ENCODE data around the gene PHF24. TPM values are rescaled to one million over a fixed set of nuclear protein-coding genes. Genes with fewer than 3 reads are reported as not detected.
A peak's percentile ranks its signal among the peaks of the same experiment; 100 is the strongest.

The PHF24 gene
- total RNA-seq, 1 experiment from 2014 or later: 0.47 TPM

DNA sequence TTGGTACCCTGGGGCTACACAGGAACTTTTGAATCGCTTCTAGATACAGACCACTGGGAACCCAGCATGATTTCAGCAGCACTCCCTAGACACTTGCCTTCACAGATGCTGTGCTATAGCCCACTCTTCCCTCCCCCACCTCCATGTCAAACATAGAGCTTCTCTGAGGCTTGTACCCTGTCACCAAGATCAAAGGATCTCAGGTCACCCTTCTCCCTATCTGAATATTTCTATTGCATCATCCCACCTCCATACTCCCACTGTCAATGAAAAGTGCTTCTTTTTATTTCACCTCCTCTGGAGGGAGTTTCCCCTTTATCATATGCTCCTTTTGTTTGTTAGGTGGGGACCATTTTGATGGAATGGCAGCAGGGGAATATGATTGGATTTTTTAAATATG is 29.2 kb upstream of the PHF24 start (continued):
- TF ChIP-seq ATF3 (IDR thresholded peaks at IDR 0.05) (no peak), POLR2A (IDR thresholded peaks at IDR 0.05; ENCODE audit: borderline replicate concordance, extremely low read depth, insufficient read depth, insufficient read length) (no peak)

GRCh38 chr9:34929506-34930102 is 28.5 kb upstream of the PHF24 start:
- BruUV-seq (replicated peaks): no TSS peak

More at GRCh38 chr9:34929506-34930102, 28.5 kb upstream of the PHF24 start:
- H3K4me3 ChIP-seq (replicated peaks in 1 of 2; ENCODE audit: low read depth in 1 of 2, low read length in 2 of 2): no peak overlapping the region
- ATAC-seq (peak; percentile 98), DNase-seq (ENCODE audit: low read depth, low spot score) (peak; percentile 23)
- no peak overlapping the region for H3K4me2 ChIP-seq (ENCODE audit: low read length)
- RAD21 ChIA-PET (ENCODE audit: low non-redundant PET in 1 of 2, low total read pairs in 2 of 2, uncharacterized antibody in 2 of 2, unreplicated experiment in 2 of 2): no interaction called here
- H3K27ac ChIP-seq (ENCODE audit: low read depth, low read length): no peak overlapping the region
- H3K4me1 ChIP-seq (ENCODE audit: control insufficient read depth in 1 of 2, insufficient read depth in 2 of 2, low read length in 2 of 2): no peaks in the 10 kb centered on the region
- CTCF ChIA-PET: interaction anchor here (0.6 to 2.7 kb wide), 16 partner anchors 9 to 184 kb away, joined by 3 to 23 read pairs (median 4); partner anchors contain the start of gene VCP
- intact Hi-C loops (cut with micrococcal nuclease): no loop called here
- no peaks in the 10 kb centered on the region for H3K9me2 ChIP-seq (ENCODE audit: insufficient read depth)
- no peak for TF ChIP-seq FOSL1 (IDR thresholded peaks at IDR 0.05; ENCODE audit: low read depth)
- TF ChIP-seq TCF7L2 (IDR thresholded peaks at IDR 0.05; ENCODE audit: borderline replicate concordance, extremely low read depth, insufficient read depth, insufficient read length): no peak
- TF ChIP-seq RAD21 (IDR thresholded peaks at IDR 0.05; ENCODE audit: low read depth): 0 out of 2 replicates have a peak, but pooled peaks have one; percentile 17
- no peak for TF ChIP-seq ZBTB33 (IDR thresholded peaks at IDR 0.05; ENCODE audit: extremely low read depth, insufficient replicate concordance, low read length)
- TF ChIP-seq MAX (IDR thresholded peaks at IDR 0.05): no peak
- no peak for TF ChIP-seq POLR2AphosphoS5 (IDR thresholded peaks at IDR 0.05; ENCODE audit: low read depth, low read length)
- TF ChIP-seq ZFX (IDR thresholded peaks at IDR 0.05): no peak
- TF ChIP-seq, protein P1, sequence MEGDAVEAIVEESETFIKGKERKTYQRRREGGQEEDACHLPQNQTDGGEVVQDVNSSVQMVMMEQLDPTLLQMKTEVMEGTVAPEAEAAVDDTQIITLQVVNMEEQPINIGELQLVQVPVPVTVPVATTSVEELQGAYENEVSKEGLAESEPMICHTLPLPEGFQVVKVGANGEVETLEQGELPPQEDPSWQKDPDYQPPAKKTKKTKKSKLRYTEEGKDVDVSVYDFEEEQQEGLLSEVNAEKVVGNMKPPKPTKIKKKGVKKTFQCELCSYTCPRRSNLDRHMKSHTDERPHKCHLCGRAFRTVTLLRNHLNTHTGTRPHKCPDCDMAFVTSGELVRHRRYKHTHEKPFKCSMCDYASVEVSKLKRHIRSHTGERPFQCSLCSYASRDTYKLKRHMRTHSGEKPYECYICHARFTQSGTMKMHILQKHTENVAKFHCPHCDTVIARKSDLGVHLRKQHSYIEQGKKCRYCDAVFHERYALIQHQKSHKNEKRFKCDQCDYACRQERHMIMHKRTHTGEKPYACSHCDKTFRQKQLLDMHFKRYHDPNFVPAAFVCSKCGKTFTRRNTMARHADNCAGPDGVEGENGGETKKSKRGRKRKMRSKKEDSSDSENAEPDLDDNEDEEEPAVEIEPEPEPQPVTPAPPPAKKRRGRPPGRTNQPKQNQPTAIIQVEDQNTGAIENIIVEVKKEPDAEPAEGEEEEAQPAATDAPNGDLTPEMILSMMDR (IDR thresholded peaks at IDR 0.05 in 2 of 3, conservative IDR thresholded peaks at IDR 0.05 in 1 of 3; ENCODE audit: borderline replicate concordance in 1 of 3, insufficient read depth in 1 of 3, low read depth in 2 of 3, low read length in 2 of 3): peak in 2 of 3 experiments; percentile 86 to 90; a peak in 4 of 6 replicates
- no peak for TF ChIP-seq JUND (IDR thresholded peaks at IDR 0.05)
- TF ChIP-seq EZH2 (IDR thresholded peaks at IDR 0.05): no peak
- TF ChIP-seq EGR1 (IDR thresholded peaks at IDR 0.05; ENCODE audit: low read depth): no peak
- TF ChIP-seq ATF3 (IDR thresholded peaks at IDR 0.05): no peak
- TF ChIP-seq CBX3 (IDR thresholded peaks at IDR 0.05; ENCODE audit: low read depth): no peak
- TF ChIP-seq YY1 (IDR thresholded peaks at IDR 0.05; ENCODE audit: extremely low read depth, insufficient replicate concordance, low read depth, low read length): no peak
- H2AFZ ChIP-seq (ENCODE audit: low read depth, low read length, poor library complexity, severe bottlenecking): peak overlapping the region; percentile 72
- H3K79me2 ChIP-seq (ENCODE audit: insufficient read depth, low read length): no peaks in the 10 kb centered on the region
- no peak overlapping the region for H3K9ac ChIP-seq (ENCODE audit: low read length)
- no peaks in the 10 kb centered on the region for H3K36me3 ChIP-seq (ENCODE audit: control insufficient read depth in 1 of 2, insufficient read depth in 2 of 2, low read length in 2 of 2)
- POLR2A ChIA-PET: no interaction called here
- peaks cover 8% of the 10 kb centered on the region; the same call in 1 of the 2 replicates for H3K27me3 ChIP-seq (ENCODE audit: insufficient read depth, low read length)
- H4K20me1 ChIP-seq (ENCODE audit: insufficient read depth): no peaks in the 10 kb centered on the region
- no peaks in the 10 kb centered on the region for H3K9me3 ChIP-seq (ENCODE audit: control insufficient read depth in 1 of 2, insufficient read depth in 1 of 2, low read depth in 1 of 2, low read length in 2 of 2)
